HL-60/S4 treated with phorbol 12-myristate 13-acetate at 8.2 ng/mL for 4 days and 3 days (cell line): Measurements from ENCODE around the gene SLC25A17.
"Not testable (repeated sequence)": the region's sequence is repeated elsewhere in the genome, so short reads cannot be mapped to it uniquely, and the experiment has no call there.

Experiments
- in situ Hi-C: fragments of 300-500 bp; cut with MboI; formaldehyde crosslinking; loops from 2 replicates; pipeline ENCODE4 v1.15.0; 2022; ENCODE audit warnings: low sequenced_read_pairs

SLC25A17 gene

DNA sequence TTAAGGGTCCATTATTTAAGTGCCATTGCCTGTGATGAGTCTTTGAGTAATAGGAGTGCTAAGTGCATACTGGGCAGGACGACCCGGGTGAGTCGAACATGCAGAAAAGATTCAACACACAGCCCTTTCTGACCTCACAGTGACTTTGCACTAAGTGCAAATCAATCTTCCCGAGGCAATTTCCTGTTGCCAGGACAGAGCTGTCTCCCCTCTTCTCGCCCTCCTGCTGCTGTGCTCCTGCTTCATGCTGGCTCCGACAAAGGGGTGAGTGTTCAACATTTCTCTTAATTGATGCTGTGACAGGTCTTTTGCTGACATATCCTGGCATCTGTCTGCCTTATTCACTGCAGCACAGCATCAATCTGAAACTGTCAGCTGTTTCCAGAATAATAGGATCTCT, 97.9 kb downstream of the SLC25A17 start:
- in situ Hi-C loops, result no loop called here

- in situ Hi-C loops, result no loop called here
Observed at GRCh38 chr22:40720538-40721256, 98.4 kb downstream of the SLC25A17 start.

GRCh38 chr22:40720156-40720537, 99.0 kb downstream of the SLC25A17 start:
- in situ Hi-C loops, result not testable (repeated sequence)
